Brain microvascular endothelial cell (primary cell): ENCODE measurements around the gene AKT3.
"Not testable (repeated sequence)": the region's sequence is repeated elsewhere in the genome, so short reads cannot be mapped to it uniquely, and the experiment has no call there.

Experiments
- DNase-seq: peaks from one replicate; pipeline ENCODE4 v3.0.0-alpha.2; 2020
- H3K27ac ChIP-seq: fragments of 250-450 bp; sonication (Bioruptor Pico); 2 replicates; pipeline ENCODE4 v1.5.1; 2020; ENCODE audit warnings: mild to moderate bottlenecking, moderate library complexity
- H3K27me3 ChIP-seq: fragments of 250-450 bp; sonication (Bioruptor Pico); replicated peaks from 2 replicates; pipeline ENCODE4 v1.5.1; 2020; ENCODE audit warnings: mild to moderate bottlenecking
- H3K36me3 ChIP-seq: fragments of 250-450 bp; sonication (Bioruptor Pico); replicated peaks from 2 replicates; pipeline ENCODE4 v1.5.1; 2020; ENCODE audit warnings: mild to moderate bottlenecking
- H3K4me3 ChIP-seq: 2 replicates; pipeline ENCODE4 v1.5.1; 2011; ENCODE audit warnings: low read depth, mild to moderate bottlenecking, control low read depth, low read length, moderate library complexity
- in situ Hi-C: cut with HindIII; loops from 2 replicates; pipeline ENCODE4 v1.10.0; 2017; ENCODE audit warnings: low sequenced_read_pairs, low pct_ligation_motif_present
- TF ChIP-seq, protein P1 (sequence below): IDR thresholded peaks from 2 replicates; pipeline ENCODE4 v1.5.1; 2011; ENCODE audit warnings: low read depth, mild to moderate bottlenecking, moderate library complexity, low read length, control low read depth, inconsistent platforms; ENCODE audit errors: missing control alignments

Gene AKT3

DNA sequence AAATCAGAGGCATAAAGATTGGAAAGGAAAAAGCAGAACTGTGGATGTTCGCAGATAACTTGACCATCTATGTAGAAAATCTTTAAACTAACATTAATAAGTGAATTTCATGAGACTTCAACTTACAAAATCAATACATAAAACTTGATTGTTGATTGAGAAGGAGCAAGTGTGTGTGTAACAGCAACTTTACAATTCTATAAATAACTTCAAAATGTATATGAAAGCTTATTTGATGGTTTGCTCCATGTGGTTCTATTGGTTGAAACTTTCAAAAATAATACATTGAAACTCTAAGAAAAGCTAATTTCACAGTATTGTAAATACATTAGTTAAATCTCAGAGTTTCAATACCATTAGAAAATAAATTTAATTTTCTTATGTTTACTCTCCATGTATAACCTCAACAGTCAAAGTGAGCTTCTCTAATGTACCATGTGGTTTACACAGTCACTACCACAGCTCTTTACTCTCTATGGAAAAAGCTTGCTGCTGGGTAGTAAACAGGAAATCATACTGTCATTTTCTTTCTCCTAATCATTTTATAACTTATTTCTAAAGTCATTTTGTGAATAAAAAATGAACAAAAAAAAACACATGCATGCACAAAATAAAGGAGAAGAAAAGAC, 12.0 kb downstream of the AKT3 start:
- H3K27ac ChIP-seq: no peak overlapping the region
- H3K4me3 ChIP-seq: no peak overlapping the region
- DNase-seq: no peak
- TF ChIP-seq, protein P1, sequence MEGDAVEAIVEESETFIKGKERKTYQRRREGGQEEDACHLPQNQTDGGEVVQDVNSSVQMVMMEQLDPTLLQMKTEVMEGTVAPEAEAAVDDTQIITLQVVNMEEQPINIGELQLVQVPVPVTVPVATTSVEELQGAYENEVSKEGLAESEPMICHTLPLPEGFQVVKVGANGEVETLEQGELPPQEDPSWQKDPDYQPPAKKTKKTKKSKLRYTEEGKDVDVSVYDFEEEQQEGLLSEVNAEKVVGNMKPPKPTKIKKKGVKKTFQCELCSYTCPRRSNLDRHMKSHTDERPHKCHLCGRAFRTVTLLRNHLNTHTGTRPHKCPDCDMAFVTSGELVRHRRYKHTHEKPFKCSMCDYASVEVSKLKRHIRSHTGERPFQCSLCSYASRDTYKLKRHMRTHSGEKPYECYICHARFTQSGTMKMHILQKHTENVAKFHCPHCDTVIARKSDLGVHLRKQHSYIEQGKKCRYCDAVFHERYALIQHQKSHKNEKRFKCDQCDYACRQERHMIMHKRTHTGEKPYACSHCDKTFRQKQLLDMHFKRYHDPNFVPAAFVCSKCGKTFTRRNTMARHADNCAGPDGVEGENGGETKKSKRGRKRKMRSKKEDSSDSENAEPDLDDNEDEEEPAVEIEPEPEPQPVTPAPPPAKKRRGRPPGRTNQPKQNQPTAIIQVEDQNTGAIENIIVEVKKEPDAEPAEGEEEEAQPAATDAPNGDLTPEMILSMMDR: no peak
- H3K27me3 ChIP-seq: no peaks in the 10 kb centered on the region
- in situ Hi-C loops: no loop called here
- peaks cover 3% of the 10 kb centered on the region for H3K36me3 ChIP-seq

DNA sequence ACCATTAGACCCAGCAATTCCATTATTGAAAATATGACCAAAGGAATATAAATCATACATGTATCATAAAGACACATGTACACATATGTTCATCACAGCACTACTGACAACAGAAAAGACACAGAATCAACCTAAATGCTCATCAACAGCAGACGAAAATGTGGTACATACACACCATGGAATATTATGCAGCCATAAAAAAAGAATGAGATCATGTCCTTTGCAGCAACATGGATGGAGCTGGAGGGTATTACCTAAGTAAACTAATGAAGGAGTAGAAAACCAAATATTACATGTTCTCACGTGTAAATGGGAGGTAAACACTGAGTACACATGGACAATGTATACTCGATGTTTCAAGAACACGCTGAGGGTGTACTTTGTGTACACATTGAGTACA, 15.9 kb downstream of the AKT3 start:
- DNase-seq: no peak
- in situ Hi-C loops: no loop called here
- Histone ChIP-seq H3K27ac (no peak overlapping the region), H3K36me3 (peaks cover 3% of the 10 kb centered on the region), H3K4me3 (no peak overlapping the region), H3K27me3 (no peaks in the 10 kb centered on the region)
- TF ChIP-seq, protein P1: no peak

DNA sequence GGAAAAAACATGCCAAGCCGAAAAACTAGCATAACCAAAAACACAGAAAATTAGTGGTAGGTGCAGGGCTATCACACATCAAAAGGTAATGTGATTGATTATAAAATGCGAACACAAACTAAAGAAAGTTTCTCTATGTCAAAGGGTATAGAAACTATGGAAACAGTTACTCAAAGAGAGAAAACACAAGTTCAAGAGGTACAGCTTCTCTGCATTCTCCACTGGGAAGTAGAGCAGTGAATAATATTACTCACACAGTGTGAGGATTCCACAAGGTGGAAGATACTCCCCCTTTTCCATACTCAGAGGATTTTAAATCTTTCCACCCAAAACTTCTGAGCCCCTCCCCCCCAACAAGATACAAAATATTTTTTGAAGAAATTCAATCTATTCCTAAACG, 18.6 kb downstream of the AKT3 start:
- in situ Hi-C loops: no loop called here
- Histone ChIP-seq H3K27ac (no peak overlapping the region), H3K36me3 (peaks cover 3% of the 10 kb centered on the region), H3K4me3 (no peak overlapping the region), H3K27me3 (no peaks in the 10 kb centered on the region)
- DNase-seq: no peak
- TF ChIP-seq, protein P1: no peak

DNA sequence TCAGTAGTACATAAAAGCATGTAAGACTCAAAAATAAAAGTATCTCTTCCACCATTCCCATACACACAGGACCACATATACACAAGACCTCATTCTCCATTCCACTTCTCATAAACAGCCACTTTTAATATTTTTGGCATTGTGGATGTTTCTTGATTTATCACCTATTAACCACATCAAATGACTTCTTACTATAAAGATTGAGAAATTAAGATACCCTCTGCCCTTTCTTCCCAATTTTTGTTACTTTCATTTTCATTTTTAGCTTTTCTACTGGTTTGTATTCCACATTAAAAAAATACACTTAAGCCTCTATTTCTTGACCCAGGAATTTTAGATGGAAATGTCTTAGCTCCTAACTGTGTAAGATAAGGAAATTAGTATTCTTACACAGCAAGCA, 22.8 kb downstream of the AKT3 start:
- no peak overlapping the region for H3K27ac ChIP-seq
- in situ Hi-C loops: no loop called here
- H3K4me3 ChIP-seq: no peak overlapping the region
- DNase-seq: no peak
- no peaks in the 10 kb centered on the region for H3K27me3 ChIP-seq
- H3K36me3 ChIP-seq: no peaks in the 10 kb centered on the region
- TF ChIP-seq, protein P1: no peak

DNA sequence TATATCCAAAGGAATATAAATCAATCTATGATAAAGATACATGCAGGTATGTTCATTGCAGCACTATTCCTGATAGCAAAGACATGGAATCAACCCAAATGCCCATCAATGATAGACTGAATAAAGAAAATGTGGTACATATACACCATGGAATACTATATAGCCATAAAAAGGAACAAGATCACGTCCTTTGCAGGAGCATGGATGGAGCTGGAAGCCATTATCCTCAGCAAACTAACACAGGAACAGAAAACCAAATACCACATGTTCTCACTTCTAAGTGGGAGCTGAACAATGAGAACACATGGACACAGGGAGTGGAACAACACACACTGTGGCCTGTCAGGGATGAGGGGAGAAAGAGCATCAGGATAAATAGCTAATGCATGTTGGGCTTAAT, 25.1 kb downstream of the AKT3 start:
- H3K27ac ChIP-seq, in situ Hi-C loops, DNase-seq, H3K4me3 ChIP-seq, H3K27me3 ChIP-seq, H3K36me3 ChIP-seq: not testable (repeated sequence)

DNA sequence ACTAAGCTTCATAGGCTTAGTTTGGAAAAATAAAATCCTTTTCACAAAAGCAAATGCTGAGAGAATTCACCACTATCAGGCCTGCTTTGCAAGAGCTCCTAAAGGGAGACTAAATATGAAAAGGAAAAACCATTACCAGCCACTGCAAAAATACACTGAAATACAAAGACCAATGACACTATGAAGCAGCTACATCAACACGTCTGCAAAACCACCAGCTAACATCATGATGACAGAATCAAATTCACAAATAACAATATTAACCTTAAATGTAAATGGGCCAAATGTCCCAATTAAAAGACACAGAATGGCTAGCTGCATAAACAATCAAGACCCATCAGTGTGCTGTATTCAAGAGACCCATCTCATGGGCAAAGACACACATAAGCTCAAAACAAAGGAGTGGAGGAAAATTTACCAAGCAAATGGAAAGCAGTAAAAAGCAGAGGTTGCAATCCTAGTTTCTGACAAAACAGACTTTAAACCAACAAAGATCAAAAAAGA, 28.8 kb downstream of the AKT3 start:
- in situ Hi-C loops: no loop called here
- DNase-seq: no peak

More for the DNA sequence above, 28.8 kb downstream of the AKT3 start:
- Histone ChIP-seq H3K36me3 (no peaks in the 10 kb centered on the region), H3K27me3 (no peaks in the 10 kb centered on the region), H3K4me3 (no peak overlapping the region), H3K27ac (no peak overlapping the region)
- TF ChIP-seq, protein P1: no peak
